DOHH2 (cell line): ENCODE measurements around the gene CD160.

Experiments used
- H3F3A ChIP-seq: fragments of 200-600 bp; sonication (generic), shearing (Covaris generic); 2 replicates; pipeline ENCODE4 v1.6.0; 2016; ENCODE audit warnings: antibody characterized with exemption, mild to moderate bottlenecking; ENCODE audit not compliant: control insufficient read depth, insufficient read depth
- H3K27ac ChIP-seq: fragments of 200-600 bp; sonication (generic); 2 replicates; pipeline ENCODE4 v1.5.1; 2014; ENCODE audit warnings: low read depth, mild to moderate bottlenecking, low read length, moderate library complexity
- H3K27me3 ChIP-seq: fragments of 200-600 bp; sonication (generic); 2 replicates; pipeline ENCODE4 v1.6.1; 2014; ENCODE audit warnings: mild to moderate bottlenecking, low read length, mixed read lengths; ENCODE audit not compliant: control insufficient read depth
- H3K36me3 ChIP-seq: fragments of 200-600 bp; sonication (generic); 2 replicates; pipeline ENCODE4 v1.6.1; 2014; ENCODE audit warnings: mild to moderate bottlenecking, low read length, moderate library complexity, mixed read lengths; ENCODE audit not compliant: control insufficient read depth
- H3K4me1 ChIP-seq: fragments of 200-600 bp; sonication (generic); 2 replicates; pipeline ENCODE4 v1.6.1; 2014; ENCODE audit warnings: mild to moderate bottlenecking, low read length, mixed read lengths; ENCODE audit not compliant: control insufficient read depth
- H3K4me2 ChIP-seq: fragments of 200-600 bp; sonication (generic); 2 replicates; pipeline ENCODE4 v1.6.0; 2014; ENCODE audit warnings: mild to moderate bottlenecking, low read length, moderate library complexity
- H3K4me3 ChIP-seq: fragments of 200-600 bp; sonication (generic); 2 replicates; pipeline ENCODE4 v1.5.1; 2014; ENCODE audit warnings: mild to moderate bottlenecking, low read length, mixed read lengths
- H3K79me2 ChIP-seq: fragments of 200-600 bp; sonication (generic); 2 replicates; pipeline ENCODE4 v1.6.1; 2014; ENCODE audit warnings: mild to moderate bottlenecking, low read length, mixed read lengths; ENCODE audit not compliant: control insufficient read depth
- H3K9me2 ChIP-seq: fragments of 200-600 bp; sonication (generic); replicated peaks from 2 replicates; pipeline ENCODE4 v1.6.1; 2014; ENCODE audit warnings: mild to moderate bottlenecking, low read length, mixed read lengths; ENCODE audit not compliant: control insufficient read depth
- H3K9me3 ChIP-seq: fragments of 200-600 bp; sonication (generic); 2 replicates; pipeline ENCODE4 v1.6.1; 2014; ENCODE audit warnings: antibody characterized with exemption, low read length, mixed read lengths; ENCODE audit not compliant: control insufficient read depth, insufficient read depth
- H4K20me1 ChIP-seq: fragments of 200-600 bp; sonication (generic); 2 replicates; pipeline ENCODE4 v1.6.0; 2014; ENCODE audit warnings: low read depth, mild to moderate bottlenecking, antibody characterized with exemption, low read length, moderate library complexity; ENCODE audit not compliant: control insufficient read depth, insufficient read depth
- CTCF ChIP-seq: fragments of 200-600 bp; sonication (generic); IDR thresholded peaks from one replicate; pipeline ENCODE4 v1.5.1; 2014; ENCODE audit warnings: antibody characterized with exemption, mild to moderate bottlenecking, low read depth, low read length; ENCODE audit not compliant: poor library complexity, severe bottlenecking
- EZH2phosphoT487 ChIP-seq: fragments of 200-600 bp; sonication (generic); IDR thresholded peaks from 2 replicates; pipeline ENCODE4 v1.6.1; 2017; ENCODE audit warnings: borderline replicate concordance, mild to moderate bottlenecking, antibody characterized with exemption, low read length, moderate library complexity, mixed read lengths

CD160 gene

GRCh38 chr1:145788580-145788979 is 69.3 kb downstream of the CD160 start:
- H3K9me2 ChIP-seq = no peaks in the 10 kb centered on the region
- no peaks in the 10 kb centered on the region for H3F3A ChIP-seq
- H3K9me3 ChIP-seq = no peaks in the 10 kb centered on the region
- H3K27me3 ChIP-seq = no peaks in the 10 kb centered on the region
- 0 out of 2 replicates have a peak, but pooled peaks cover 7% of the 10 kb centered on the region for H3K79me2 ChIP-seq
- H3K4me1 ChIP-seq = no peaks in the 10 kb centered on the region
- H3K36me3 ChIP-seq = peaks cover 23% of the 10 kb centered on the region
- no peaks in the 10 kb centered on the region for H4K20me1 ChIP-seq
- H3K4me2 ChIP-seq = no peak overlapping the region
- H3K27ac ChIP-seq = no peak overlapping the region
- TF ChIP-seq EZH2phosphoT487 (no peak), CTCF (no peak)
- no peak overlapping the region for H3K4me3 ChIP-seq
